DND-41 (cell line): ENCODE data around the gene PRIMA1.

Experiments
- ATAC-seq: fragments of 200-7000 bp; cut with Tn5 transposase; 3 replicates; pipeline ENCODE4 v1.9.1; 2021; ENCODE audit warnings: low read depth; ENCODE audit not compliant: insufficient read depth
- DNase-seq: peaks from one replicate; pipeline ENCODE4 v3.0.0-alpha.2; 2020
- H2AFZ ChIP-seq: 2 replicates; pipeline ENCODE4 v1.6.0; 2012; ENCODE audit warnings: low read depth, low read length
- H3K27ac ChIP-seq: 2 replicates; pipeline ENCODE4 v1.5.1; 2012; ENCODE audit warnings: low read length, inconsistent platforms
- H3K27me3 ChIP-seq: fragments of 200-600 bp; sonication (generic); 2 replicates; pipeline ENCODE4 v1.6.0; 2012; ENCODE audit warnings: low read length, mild to moderate bottlenecking, inconsistent platforms; ENCODE audit not compliant: insufficient read depth, poor library complexity
- H3K36me3 ChIP-seq: 2 replicates; pipeline ENCODE4 v1.5.1; 2012; ENCODE audit warnings: low read length, inconsistent platforms; ENCODE audit not compliant: insufficient read depth
- H3K4me1 ChIP-seq: 2 replicates; pipeline ENCODE4 v1.5.1; 2012; ENCODE audit warnings: mild to moderate bottlenecking, low read length; ENCODE audit not compliant: insufficient read depth
- H3K4me2 ChIP-seq: 2 replicates; pipeline ENCODE4 v1.6.0; 2012; ENCODE audit warnings: mild to moderate bottlenecking, moderate library complexity, low read length, inconsistent platforms; ENCODE audit not compliant: insufficient read depth
- H3K4me3 ChIP-seq, 2 experiments: fragments of 200-600 bp in 1 of 2; shearing (Covaris generic) in 1 of 2; 2 replicates each; pipeline ENCODE4 v1.5.1; 2012 to 2016; ENCODE audit warnings: inconsistent platforms in 2 of 2, low read length in 2 of 2, mild to moderate bottlenecking in 2 of 2, low read depth in 1 of 2, moderate library complexity in 1 of 2
- H3K79me2 ChIP-seq: 2 replicates; pipeline ENCODE4 v1.6.0; 2012; ENCODE audit warnings: low read length, inconsistent platforms; ENCODE audit not compliant: insufficient read depth
- H3K9ac ChIP-seq: 2 replicates; pipeline ENCODE4 v1.6.0; 2012; ENCODE audit warnings: low read depth, mild to moderate bottlenecking, inconsistent platforms, low read length, moderate library complexity
- H3K9me3 ChIP-seq: 2 replicates; pipeline ENCODE4 v1.5.1; 2012; ENCODE audit warnings: low read length, moderate library complexity, mild to moderate bottlenecking, inconsistent platforms; ENCODE audit not compliant: insufficient read depth, severe bottlenecking
- H4K20me1 ChIP-seq: 2 replicates; pipeline ENCODE4 v1.6.0; 2012; ENCODE audit warnings: low read length; ENCODE audit not compliant: insufficient read depth
- EZH2 ChIP-seq: IDR thresholded peaks from 3 replicates; pipeline ENCODE4 v1.6.1; 2012; ENCODE audit warnings: borderline replicate concordance, low read depth, mild to moderate bottlenecking, moderate library complexity, low read length, inconsistent platforms; ENCODE audit not compliant: severe bottlenecking
- TF ChIP-seq, protein P1 (sequence below): IDR thresholded peaks from 2 replicates; pipeline ENCODE4 v1.5.1; 2012; ENCODE audit warnings: borderline replicate concordance, low read length, moderate library complexity, mild to moderate bottlenecking; ENCODE audit not compliant: poor library complexity, severe bottlenecking; ENCODE audit errors: extremely low read depth

PRIMA1 gene

DNA sequence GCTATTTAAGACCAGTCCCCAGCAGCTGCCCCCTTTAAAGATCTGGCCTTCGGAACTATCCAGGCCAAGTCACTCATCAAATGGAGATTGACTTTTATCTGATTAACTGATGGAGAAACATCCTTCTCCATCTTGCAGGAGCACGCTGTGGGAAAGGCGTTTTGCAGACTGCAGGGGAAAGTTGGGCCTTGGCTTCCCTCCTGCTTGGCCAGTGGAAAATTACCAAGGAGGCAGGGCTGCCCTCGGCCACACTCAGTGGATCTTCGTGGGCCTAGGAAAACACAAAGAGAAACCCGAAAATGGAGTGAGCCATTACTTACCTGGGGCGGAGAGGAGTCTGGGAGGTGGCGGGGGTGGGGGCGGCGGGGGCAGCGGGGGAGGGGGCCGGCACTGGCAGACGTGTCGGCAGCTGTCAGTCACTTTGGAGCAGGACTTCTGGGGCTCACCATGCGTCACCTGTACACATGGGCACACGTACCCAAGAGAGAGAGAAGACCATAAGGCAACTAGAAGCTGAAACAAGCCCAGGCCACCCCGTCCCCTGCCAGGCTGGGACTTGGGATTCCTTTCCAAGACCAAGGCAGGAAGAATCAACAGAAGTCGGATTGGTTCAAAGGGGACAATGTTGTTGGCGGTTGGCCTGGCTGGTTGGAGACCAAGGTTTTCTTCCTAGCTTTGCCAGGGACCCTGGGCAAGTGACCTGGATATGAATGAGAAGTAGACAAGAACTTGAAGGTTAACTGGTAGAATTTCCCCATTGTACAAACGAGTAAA is 9.2 kb downstream of the PRIMA1 start:
- Histone ChIP-seq H4K20me1 (no peaks in the 10 kb centered on the region), H3K36me3 (no peaks in the 10 kb centered on the region), H3K9me3 (no peaks in the 10 kb centered on the region), H3K27ac (no peak overlapping the region), H3K79me2 (no peaks in the 10 kb centered on the region), H2AFZ (no peak overlapping the region), H3K9ac (no peak overlapping the region), H3K4me1 (no peaks in the 10 kb centered on the region), H3K4me2 (no peak overlapping the region), H3K4me3 (no peak overlapping the region), H3K27me3 (no peaks in the 10 kb centered on the region)
- DNase-seq (no peak), ATAC-seq (no peak)
- TF ChIP-seq, protein P1, sequence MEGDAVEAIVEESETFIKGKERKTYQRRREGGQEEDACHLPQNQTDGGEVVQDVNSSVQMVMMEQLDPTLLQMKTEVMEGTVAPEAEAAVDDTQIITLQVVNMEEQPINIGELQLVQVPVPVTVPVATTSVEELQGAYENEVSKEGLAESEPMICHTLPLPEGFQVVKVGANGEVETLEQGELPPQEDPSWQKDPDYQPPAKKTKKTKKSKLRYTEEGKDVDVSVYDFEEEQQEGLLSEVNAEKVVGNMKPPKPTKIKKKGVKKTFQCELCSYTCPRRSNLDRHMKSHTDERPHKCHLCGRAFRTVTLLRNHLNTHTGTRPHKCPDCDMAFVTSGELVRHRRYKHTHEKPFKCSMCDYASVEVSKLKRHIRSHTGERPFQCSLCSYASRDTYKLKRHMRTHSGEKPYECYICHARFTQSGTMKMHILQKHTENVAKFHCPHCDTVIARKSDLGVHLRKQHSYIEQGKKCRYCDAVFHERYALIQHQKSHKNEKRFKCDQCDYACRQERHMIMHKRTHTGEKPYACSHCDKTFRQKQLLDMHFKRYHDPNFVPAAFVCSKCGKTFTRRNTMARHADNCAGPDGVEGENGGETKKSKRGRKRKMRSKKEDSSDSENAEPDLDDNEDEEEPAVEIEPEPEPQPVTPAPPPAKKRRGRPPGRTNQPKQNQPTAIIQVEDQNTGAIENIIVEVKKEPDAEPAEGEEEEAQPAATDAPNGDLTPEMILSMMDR = no peak
- TF ChIP-seq EZH2 = no peak

DNA sequence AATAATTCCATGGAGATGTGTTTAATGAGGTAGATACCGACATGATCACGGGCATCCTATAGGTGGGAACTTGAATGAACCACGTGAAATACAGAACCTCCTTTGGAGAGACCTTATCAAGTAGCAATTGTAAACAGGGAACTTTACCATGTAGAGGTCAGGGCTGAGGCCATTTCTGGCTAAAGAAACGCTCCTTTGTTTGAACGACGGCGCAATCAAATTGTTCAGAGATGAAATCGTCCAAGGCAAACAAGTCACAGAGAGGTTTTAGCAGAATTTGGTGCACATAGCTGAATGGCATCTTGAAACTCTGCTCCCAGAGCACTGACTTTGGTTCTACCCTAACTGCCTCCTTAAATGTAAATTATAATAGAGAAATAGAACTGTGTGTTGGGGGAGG is 9.8 kb downstream of the PRIMA1 start:
- TF ChIP-seq, protein P1 = no peak
- Histone ChIP-seq H3K9me3 (no peaks in the 10 kb centered on the region), H3K27ac (no peak overlapping the region), H3K4me3 (no peak overlapping the region), H3K4me2 (no peak overlapping the region), H3K4me1 (no peaks in the 10 kb centered on the region), H4K20me1 (no peaks in the 10 kb centered on the region), H3K9ac (no peak overlapping the region), H3K27me3 (no peaks in the 10 kb centered on the region), H3K79me2 (no peaks in the 10 kb centered on the region), H3K36me3 (no peaks in the 10 kb centered on the region), H2AFZ (no peak overlapping the region)
- no peak for DNase-seq
- ATAC-seq = no peak

DNA sequence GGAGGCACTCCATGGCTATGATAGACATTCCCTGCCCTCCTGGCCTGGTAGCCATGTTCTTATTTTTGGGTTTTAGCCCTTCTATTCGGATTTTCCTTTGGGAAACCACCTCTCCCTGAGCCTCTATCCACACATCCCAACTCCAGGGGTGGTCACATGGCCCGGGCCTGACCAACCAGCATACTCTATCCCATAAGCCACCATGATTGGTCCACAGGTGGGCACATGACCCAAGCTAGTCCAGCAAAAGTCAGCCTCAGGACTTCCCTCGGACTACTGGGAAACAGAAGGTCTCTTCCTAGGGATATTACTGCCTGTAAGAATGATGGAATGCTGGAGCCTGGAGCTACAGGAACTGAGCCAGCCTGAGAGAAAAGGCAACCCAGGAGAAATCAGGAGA is 12.5 kb downstream of the PRIMA1 start:
- TF ChIP-seq EZH2 = no peak
- TF ChIP-seq, protein P1 = no peak
- DNase-seq = no peak

More for the DNA sequence above, 12.5 kb downstream of the PRIMA1 start:
- Histone ChIP-seq H3K9me3 (no peaks in the 10 kb centered on the region), H3K4me1 (no peaks in the 10 kb centered on the region), H3K36me3 (no peaks in the 10 kb centered on the region), H3K9ac (no peak overlapping the region), H3K79me2 (no peaks in the 10 kb centered on the region), H4K20me1 (no peaks in the 10 kb centered on the region), H3K27me3 (no peaks in the 10 kb centered on the region), H3K4me2 (no peak overlapping the region), H3K4me3 (no peak overlapping the region), H3K27ac (no peak overlapping the region), H2AFZ (no peak overlapping the region)
- ATAC-seq = no peak
